HepG2 (cell line): ENCODE results near the gene CNEP1R1. TPM values are rescaled to one million over a fixed set of nuclear protein-coding genes. Genes with fewer than 3 reads are reported as not detected.

Source experiments
- CCDC6 ChIP-seq: sonication (generic); formaldehyde crosslinking; IDR thresholded peaks from 2 replicates; pipeline ENCODE4 v1.8.1; 2022; ENCODE audit warnings: mild to moderate bottlenecking, missing genetic modification reagents, moderate library complexity
- DDIT3 ChIP-seq: sonication (generic); formaldehyde crosslinking; IDR thresholded peaks from 2 replicates; pipeline ENCODE4 v1.4.0; 2020; ENCODE audit warnings: mild to moderate bottlenecking, missing genetic modification reagents
- DPF2 ChIP-seq: sonication (generic); formaldehyde crosslinking; IDR thresholded peaks from 2 replicates; pipeline ENCODE4 v1.4.0; 2020; ENCODE audit warnings: mild to moderate bottlenecking, low read depth, missing genetic modification reagents, borderline replicate concordance
- GPBP1L1 ChIP-seq: sonication (generic); formaldehyde crosslinking; IDR thresholded peaks from 2 replicates; pipeline ENCODE4 v1.5.0; 2020; ENCODE audit warnings: mild to moderate bottlenecking, missing genetic modification reagents
- HCFC1 ChIP-seq: fragments of 150-350 bp; IDR thresholded peaks from 2 replicates; pipeline ENCODE4 v1.6.1; 2014; ENCODE audit warnings: low read depth, low read length
- HNRNPK ChIP-seq: fragments of 200-400 bp; formaldehyde crosslinking; IDR thresholded peaks from 2 replicates; pipeline ENCODE4 v1.6.1; 2018; ENCODE audit warnings: low read length, low read depth, moderate library complexity, mild to moderate bottlenecking; ENCODE audit not compliant: poor library complexity, severe bottlenecking
- IKZF1 ChIP-seq: fragments of 450-650 bp; IDR thresholded peaks from 2 replicates; pipeline ENCODE4 v1.7.1; 2016
- MATR3 ChIP-seq: sonication (generic); formaldehyde crosslinking; IDR thresholded peaks from 2 replicates; pipeline ENCODE4 v1.4.0; 2020; ENCODE audit warnings: missing genetic modification reagents
- PHF8 ChIP-seq: sonication (generic); formaldehyde crosslinking; IDR thresholded peaks from 2 replicates; pipeline ENCODE4 v1.5.0; 2020; ENCODE audit warnings: missing genetic modification reagents
- PRPF4 ChIP-seq: fragments of 200-400 bp; formaldehyde crosslinking; IDR thresholded peaks from 2 replicates; pipeline ENCODE4 v1.6.1; 2016; ENCODE audit warnings: low read length, low read depth; ENCODE audit not compliant: poor library complexity, severe bottlenecking
- RERE ChIP-seq: IDR thresholded peaks from 2 replicates; pipeline ENCODE4 v1.6.1; 2016; ENCODE audit warnings: low read depth, missing genetic modification reagents, missing compliant biosample characterization
- YY1 ChIP-seq: IDR thresholded peaks from 2 replicates; pipeline ENCODE4 v1.6.1; 2011; ENCODE audit warnings: low read length, low read depth, moderate library complexity, mild to moderate bottlenecking; ENCODE audit not compliant: insufficient read depth, insufficient replicate concordance
- ZBTB49 ChIP-seq: sonication (generic); formaldehyde crosslinking; IDR thresholded peaks from 2 replicates; pipeline ENCODE4 v1.4.0; 2020; ENCODE audit warnings: missing genetic modification reagents, borderline replicate concordance
- ZNF337 ChIP-seq: sonication (generic); formaldehyde crosslinking; IDR thresholded peaks from 2 replicates; pipeline ENCODE4 v1.5.1; 2020; ENCODE audit warnings: missing genetic modification reagents, low read depth, mild to moderate bottlenecking, borderline replicate concordance
- ZNF350 ChIP-seq: sonication (generic); formaldehyde crosslinking; IDR thresholded peaks from 2 replicates; pipeline ENCODE4 v1.4.0; 2020; ENCODE audit warnings: mild to moderate bottlenecking, low read depth, missing genetic modification reagents, borderline replicate concordance
- ZNF563 ChIP-seq: sonication (generic); formaldehyde crosslinking; IDR thresholded peaks from 2 replicates; pipeline ENCODE4 v1.8.0; 2022; ENCODE audit warnings: mild to moderate bottlenecking, moderate library complexity, missing genetic modification reagents
- ZNF598 ChIP-seq: sonication (generic); formaldehyde crosslinking; IDR thresholded peaks from 2 replicates; pipeline ENCODE4 v1.5.1; 2020; ENCODE audit warnings: mild to moderate bottlenecking, missing genetic modification reagents, borderline replicate concordance
- ZNF790 ChIP-seq: sonication (generic); formaldehyde crosslinking; IDR thresholded peaks from 2 replicates; pipeline ENCODE4 v1.8.0; 2022; ENCODE audit warnings: missing genetic modification reagents, mild to moderate bottlenecking, borderline replicate concordance
- ZSCAN5A ChIP-seq: sonication (generic); formaldehyde crosslinking; IDR thresholded peaks from 2 replicates; pipeline ENCODE4 v1.8.0; 2022; ENCODE audit warnings: mild to moderate bottlenecking, missing genetic modification reagents, borderline replicate concordance
- polyA plus RNA-seq, 8 experiments: library from polyadenylated mRNA; depleted of rRNA in 3 of 8; stranded (reverse) in 7 of 8; unstranded in 1 of 8; fragments of >200 nt; fragmentation: Illumina TruSeq in 4 of 8; extraction: Trizol in 4 of 8; gene quantifications; 2 replicates each; pipeline versions ENCODE4 v1.2.1 to v1.2.3, GENCODE V29; 2011 to 2016; ENCODE audit warnings: low read depth in 4 of 8, missing spikeins in 1 of 8, mixed read lengths in 1 of 8; ENCODE audit not compliant: insufficient read depth in 1 of 8
- total RNA-seq, 5 experiments: library from RNA; depleted of rRNA; stranded (reverse); fragments of >200 nt; fragmentation: Illumina TruSeq; extraction: Trizol; gene quantifications; 2 replicates each; pipeline ENCODE4 v1.2.3, GENCODE V29; 2016; ENCODE audit warnings: low read depth in 1 of 5

CNEP1R1 gene
- total and polyA plus RNA-seq, 2 of the 13 experiments (the other 11 are each of a cell fraction or from before 2014, with no cell fraction given): 23.6 to 26.8 TPM

GRCh38 chr16:50035468-50035992 lies 10.5 kb downstream of the CNEP1R1 start (continued):
- TF ChIP-seq RERE (CRISPR knock-in tag) (peak; percentile 78), HCFC1 (no peak), DPF2 (CRISPR knock-in tag) (peak; percentile 95), ZSCAN5A (CRISPR knock-in tag) (no peak), DDIT3 (CRISPR knock-in tag) (no peak), CCDC6 (CRISPR knock-in tag) (0 out of 2 replicates have a peak, but pooled peaks have one; percentile 20), GPBP1L1 (CRISPR knock-in tag) (no peak), MATR3 (CRISPR knock-in tag) (no peak), ZBTB49 (CRISPR knock-in tag) (no peak), ZNF337 (no peak), ZNF598 (CRISPR knock-in tag) (no peak), PRPF4 (no peak), ZNF350 (CRISPR knock-in tag) (no peak), ZNF790 (CRISPR knock-in tag) (no peak), ZNF563 (CRISPR knock-in tag) (no peak), HNRNPK (no peak), IKZF1 (no peak), YY1 (no peak), PHF8 (no peak)
